ENCODE results near the gene JMJD1C. TPM values are rescaled to one million over a fixed set of nuclear protein-coding genes. Genes with fewer than 3 reads are reported as not detected.
A peak's percentile ranks its signal among the peaks of the same experiment; 100 is the strongest.

JMJD1C gene
- total RNA-seq, 4 donors from 2014 or later = 41.6 to 77.8 (median 56.9) TPM

- H3K27ac ChIP-seq = no peak overlapping the region
- no peak overlapping the region for H3K4me3 ChIP-seq
- no peaks in the 10 kb centered on the region for H3K36me3 ChIP-seq
- peaks cover 0 to 57% (median 9%) of the 10 kb centered on the region in 3 donors for H3K4me1 ChIP-seq
- intact Hi-C loops (cut with DNase I) = no loop called here
- H3K9me3 ChIP-seq = no peaks in the 10 kb centered on the region
- WGBS, 2 donors = 71 to 79% methylated on average over 2 of the region's 2 CpGs
- H3K27me3 ChIP-seq = no peaks in the 10 kb centered on the region
- TF ChIP-seq POLR2A (IDR thresholded peaks at IDR 0.05) (no peak), CTCF (IDR thresholded peaks at IDR 0.05) (no peak)
- no peak for DNase-seq
These were observed 28.4 kb downstream of the JMJD1C start for GRCh38 chr10:63437116-63437949.

GRCh38 chr10:63436225-63436624, 29.6 kb downstream of the JMJD1C start:
- WGBS, 2 donors = 94 to 97% methylated on average over 1 of the region's 1 CpG
- no peak overlapping the region for H3K27ac ChIP-seq
- no peak overlapping the region for H3K4me3 ChIP-seq
- intact Hi-C loops (cut with DNase I) = no loop called here
- H3K36me3 ChIP-seq = no peaks in the 10 kb centered on the region
- no peak for DNase-seq
- peaks cover 6 to 61% (median 12%) of the 10 kb centered on the region in 3 donors for H3K4me1 ChIP-seq
- TF ChIP-seq CTCF (IDR thresholded peaks at IDR 0.05) (no peak), POLR2A (IDR thresholded peaks at IDR 0.05) (no peak)
- no peaks in the 10 kb centered on the region for H3K27me3 ChIP-seq
- no peaks in the 10 kb centered on the region for H3K9me3 ChIP-seq

- H3K27me3 ChIP-seq = no peaks in the 10 kb centered on the region
- WGBS, 2 donors = 84 to 87% methylated on average over 13 of the region's 13 CpGs
- intact Hi-C loops (cut with DNase I) = no loop called here
- TF ChIP-seq CTCF (IDR thresholded peaks at IDR 0.05) = no peak
- TF ChIP-seq POLR2A (IDR thresholded peaks at IDR 0.05) = no peak
- H3K4me1 ChIP-seq = peaks cover 6 to 64% (median 10%) of the 10 kb centered on the region in 3 donors
- no peak for DNase-seq
- H3K27ac ChIP-seq = no peak overlapping the region
- H3K36me3 ChIP-seq = no peaks in the 10 kb centered on the region
- H3K9me3 ChIP-seq = no peaks in the 10 kb centered on the region
- H3K4me3 ChIP-seq = no peak overlapping the region
These were observed 30.6 kb downstream of the JMJD1C start for GRCh38 chr10:63434866-63435854.

- peaks cover 6 to 60% (median 22%) of the 10 kb centered on the region in 3 donors for H3K4me1 ChIP-seq
- 72 to 76% methylated on average over 5 of the region's 5 CpGs for WGBS, 2 donors
- no peak overlapping the region for H3K4me3 ChIP-seq
- intact Hi-C loops (cut with DNase I) = no loop called here
- no peaks in the 10 kb centered on the region for H3K9me3 ChIP-seq
- H3K36me3 ChIP-seq = peaks cover 0 to 2% (median 0%) of the 10 kb centered on the region in 3 donors
- TF ChIP-seq POLR2A (IDR thresholded peaks at IDR 0.05) = no peak
- peak in 1 of 6 experiments; percentile 25 for TF ChIP-seq CTCF (IDR thresholded peaks at IDR 0.05)
- H3K27ac ChIP-seq = peak overlapping the region in 3 of 4 donors; percentile 11 to 17 (median 15)
- no peaks in the 10 kb centered on the region for H3K27me3 ChIP-seq
- DNase-seq = no peak
These were observed 33.6 kb downstream of the JMJD1C start for GRCh38 chr10:63431962-63432797.
